Ovary (tissue), 3 donors: ENCODE data around the gene JUNB.

Experiments used
- EP300 ChIP-seq: sonication (generic); formaldehyde crosslinking; IDR thresholded peaks from one replicate; pipeline ENCODE4 v1.6.1; 2017; ENCODE audit warnings: antibody characterized with exemption
- POLR2A ChIP-seq: fragments of 450-650 bp; IDR thresholded peaks from one replicate; pipeline ENCODE4 v1.6.1; 2017; ENCODE audit warnings: antibody characterized with exemption, mild to moderate bottlenecking, moderate library complexity
- TF ChIP-seq, protein P1 (sequence below), 3 donors: fragments of 450-650 bp in 2 of 3; fragments of 200-600 bp in 1 of 3; IDR thresholded peaks; one replicate each; pipeline versions ENCODE4 v1.5.1 to v1.8.0; 2016 to 2022; ENCODE audit warnings: antibody characterized with exemption in 3 of 3, mild to moderate bottlenecking in 1 of 3
- donor health status: DM: no; HTN: no; CAD: no.

DNA sequence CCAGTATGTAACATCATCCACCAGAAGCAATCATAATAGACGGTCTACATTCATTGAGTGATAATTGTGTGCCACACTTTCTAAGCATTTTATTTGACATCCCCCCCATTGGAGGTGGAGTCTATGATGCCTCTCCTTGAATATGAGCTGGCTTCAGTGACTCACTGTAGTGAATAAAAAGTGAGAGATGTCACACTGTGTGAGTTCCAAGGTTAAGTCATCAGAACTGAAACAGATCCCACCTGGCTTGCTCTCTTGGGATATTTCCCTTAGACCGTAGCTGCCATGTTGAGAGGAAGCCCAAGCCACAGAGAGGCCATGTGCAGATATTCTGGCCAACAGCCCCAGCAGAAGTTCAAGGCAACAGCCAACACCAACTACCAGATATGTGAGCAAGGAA, 30.5 kb downstream of the JUNB start:
- TF ChIP-seq, protein P1, sequence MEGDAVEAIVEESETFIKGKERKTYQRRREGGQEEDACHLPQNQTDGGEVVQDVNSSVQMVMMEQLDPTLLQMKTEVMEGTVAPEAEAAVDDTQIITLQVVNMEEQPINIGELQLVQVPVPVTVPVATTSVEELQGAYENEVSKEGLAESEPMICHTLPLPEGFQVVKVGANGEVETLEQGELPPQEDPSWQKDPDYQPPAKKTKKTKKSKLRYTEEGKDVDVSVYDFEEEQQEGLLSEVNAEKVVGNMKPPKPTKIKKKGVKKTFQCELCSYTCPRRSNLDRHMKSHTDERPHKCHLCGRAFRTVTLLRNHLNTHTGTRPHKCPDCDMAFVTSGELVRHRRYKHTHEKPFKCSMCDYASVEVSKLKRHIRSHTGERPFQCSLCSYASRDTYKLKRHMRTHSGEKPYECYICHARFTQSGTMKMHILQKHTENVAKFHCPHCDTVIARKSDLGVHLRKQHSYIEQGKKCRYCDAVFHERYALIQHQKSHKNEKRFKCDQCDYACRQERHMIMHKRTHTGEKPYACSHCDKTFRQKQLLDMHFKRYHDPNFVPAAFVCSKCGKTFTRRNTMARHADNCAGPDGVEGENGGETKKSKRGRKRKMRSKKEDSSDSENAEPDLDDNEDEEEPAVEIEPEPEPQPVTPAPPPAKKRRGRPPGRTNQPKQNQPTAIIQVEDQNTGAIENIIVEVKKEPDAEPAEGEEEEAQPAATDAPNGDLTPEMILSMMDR (IDR thresholded peaks at IDR 0.05), result no peak
- no peak for TF ChIP-seq EP300
- no peak for TF ChIP-seq POLR2A
